Right renal pelvis (tissue), 4 donors: ENCODE data around the gene PGRMC1. TPM values are rescaled to one million over a fixed set of nuclear protein-coding genes. Genes with fewer than 3 reads are reported as not detected.

Source experiments
- polyA plus RNA-seq, 4 donors: library from polyadenylated mRNA; unstranded; fragments of 120-200 nt; gene quantifications; one replicate each; pipeline ENCODE4 v1.2.1, GENCODE V29; 2013; ENCODE audit not compliant: insufficient read length in 4 of 4

Gene PGRMC1
- polyA plus RNA-seq, 4 donors = 293 to 346 (median 313) TPM

Other genes with a start within 250 kb of the PGRMC1 start
- not detected for gene CT47C1, start 163.3 kb upstream of the PGRMC1 start, polyA plus RNA-seq
- 1 to 10 TPM; 1.5 to 2.3 (median 1.9) TPM for gene KIAA1210, start 108.5 kb upstream of the PGRMC1 start, polyA plus RNA-seq
- 1 to 10 TPM; 3.2 to 9.4 (median 4.5) TPM for gene SLC25A43, start 163.1 kb downstream of the PGRMC1 start, polyA plus RNA-seq
- 100 to 1,000 TPM; 347 to 371 (median 363) TPM for gene SLC25A5, start 232.2 kb downstream of the PGRMC1 start, polyA plus RNA-seq